Fibroblast of lung (primary cell): ENCODE data around the gene ARFGAP3. TPM values are rescaled to one million over a fixed set of nuclear protein-coding genes. Genes with fewer than 3 reads are reported as not detected.

Source experiments
- DNase-seq, 2 donors: peaks; one replicate each; pipeline versions ENCODE4 v3.0.0 to v3.0.0-alpha.2; 2010; ENCODE audit warnings: low read depth in 2 of 2
- H2AFZ ChIP-seq: 2 replicates; pipeline ENCODE4 v1.5.1; 2012; ENCODE audit warnings: low read length, control low read depth, inconsistent platforms
- H3K27ac ChIP-seq: 2 replicates; pipeline ENCODE4 v1.5.1; 2011; ENCODE audit warnings: low read length, control low read depth; ENCODE audit not compliant: insufficient read depth
- H3K27me3 ChIP-seq: 2 replicates; pipeline ENCODE4 v1.5.1; 2011; ENCODE audit warnings: mild to moderate bottlenecking, low read length; ENCODE audit not compliant: control insufficient read depth, insufficient read depth
- H3K36me3 ChIP-seq: 2 replicates; pipeline ENCODE4 v1.5.1; 2011; ENCODE audit warnings: low read length; ENCODE audit not compliant: control insufficient read depth, insufficient read depth
- H3K4me1 ChIP-seq: 2 replicates; pipeline ENCODE4 v1.5.1; 2011; ENCODE audit warnings: low read length; ENCODE audit not compliant: control insufficient read depth, insufficient read depth; ENCODE audit errors: extremely low read depth
- H3K4me2 ChIP-seq: 2 replicates; pipeline ENCODE4 v1.5.1; 2011; ENCODE audit warnings: low read length, control low read depth; ENCODE audit not compliant: insufficient read depth; ENCODE audit errors: extremely low read depth
- H3K4me3 ChIP-seq, 4 experiments: fragments of 200-600 bp in 1 of 4; sonication (generic) in 1 of 4; replicated peaks in 1 of 4; 2 replicates each; pipeline ENCODE4 v1.5.1; 2011 to 2016; ENCODE audit warnings: low read length in 4 of 4, low read depth in 3 of 4, mild to moderate bottlenecking in 3 of 4, control low read depth in 2 of 4, inconsistent platforms in 1 of 4, mixed read lengths in 1 of 4; ENCODE audit not compliant: insufficient read depth in 1 of 4; ENCODE audit errors: control extremely low read depth in 1 of 4
- H3K79me2 ChIP-seq: 2 replicates; pipeline ENCODE4 v1.5.1; 2012; ENCODE audit warnings: mild to moderate bottlenecking, low read length, inconsistent platforms; ENCODE audit not compliant: control insufficient read depth, insufficient read depth
- H3K9ac ChIP-seq: 2 replicates; pipeline ENCODE4 v1.5.1; 2011; ENCODE audit warnings: mild to moderate bottlenecking, low read length, control low read depth; ENCODE audit not compliant: insufficient read depth
- H3K9me3 ChIP-seq: 2 replicates; pipeline ENCODE4 v1.5.1; 2012; ENCODE audit warnings: low read depth, low read length; ENCODE audit not compliant: control insufficient read depth, insufficient read depth
- H4K20me1 ChIP-seq: 2 replicates; pipeline ENCODE4 v1.5.1; 2011; ENCODE audit warnings: low read length; ENCODE audit not compliant: control insufficient read depth, insufficient read depth; ENCODE audit errors: extremely low read depth
- EZH2 ChIP-seq: IDR thresholded peaks from 2 replicates; pipeline ENCODE4 v1.5.1; 2012; ENCODE audit warnings: low read length, control low read depth, mild to moderate bottlenecking; ENCODE audit errors: missing control alignments
- polyA plus RNA-seq, 2 donors: library from polyadenylated mRNA; depleted of rRNA in 1 of 2; stranded (reverse) in 1 of 2; unstranded in 1 of 2; fragments of >200 nt; gene quantifications; 2 replicates each; pipeline ENCODE4 v1.2.1, GENCODE V29; 2011 to 2012; ENCODE audit warnings: missing spikeins in 1 of 2
- total RNA-seq: library from RNA; depleted of rRNA; stranded (reverse); fragments of >200 nt; gene quantifications from 2 replicates; pipeline ENCODE4 v1.2.1, GENCODE V29; 2014
- TF ChIP-seq, protein P1 (sequence below), 2 donors: IDR thresholded peaks in 1 of 2; conservative IDR thresholded peaks in 1 of 2; 1 replicate in 1 of 2; 2 replicates in 1 of 2; pipeline ENCODE4 v1.5.1; 2011 to 2012; ENCODE audit warnings: low read length in 2 of 2, control low read depth in 1 of 2, inconsistent platforms in 1 of 2, low read depth in 1 of 2, mild to moderate bottlenecking in 1 of 2

Gene ARFGAP3
- total and polyA plus RNA-seq, 2 donors (not counting 1 experiment from before 2014, with no cell fraction given): 62.1 to 74.1 TPM

DNA sequence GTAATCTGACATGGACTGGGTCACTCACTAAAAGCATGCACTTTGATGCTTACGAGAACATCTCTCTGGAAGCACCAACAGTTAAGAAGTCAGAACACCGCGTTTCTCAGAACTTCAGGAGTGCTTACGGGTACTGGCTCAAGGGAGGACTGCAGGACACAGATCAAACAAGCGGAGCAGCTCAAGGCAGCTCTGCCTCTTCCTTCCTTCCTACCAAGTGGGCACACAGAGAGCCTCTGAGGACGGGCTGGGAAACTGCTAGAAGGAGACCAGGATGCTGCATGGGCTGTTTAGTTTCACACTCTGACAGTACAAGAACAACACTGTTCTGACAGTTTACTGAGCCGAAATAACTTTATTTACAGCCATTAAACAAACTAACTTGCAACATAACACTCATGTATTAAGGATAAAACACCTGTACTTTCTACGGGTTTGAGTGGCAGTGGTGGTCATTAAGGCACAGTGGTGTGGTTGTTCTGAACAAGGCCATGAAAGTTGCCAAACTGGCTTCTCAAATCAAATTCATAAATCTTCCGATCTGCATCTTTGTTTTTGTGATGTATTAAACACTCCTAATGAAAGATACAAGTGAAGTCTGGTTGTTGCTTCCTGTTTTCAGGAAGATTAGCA, 37.5 kb downstream of the ARFGAP3 start:
- peaks cover 13% of the 10 kb centered on the region for H3K36me3 ChIP-seq
- TF ChIP-seq, protein P1, sequence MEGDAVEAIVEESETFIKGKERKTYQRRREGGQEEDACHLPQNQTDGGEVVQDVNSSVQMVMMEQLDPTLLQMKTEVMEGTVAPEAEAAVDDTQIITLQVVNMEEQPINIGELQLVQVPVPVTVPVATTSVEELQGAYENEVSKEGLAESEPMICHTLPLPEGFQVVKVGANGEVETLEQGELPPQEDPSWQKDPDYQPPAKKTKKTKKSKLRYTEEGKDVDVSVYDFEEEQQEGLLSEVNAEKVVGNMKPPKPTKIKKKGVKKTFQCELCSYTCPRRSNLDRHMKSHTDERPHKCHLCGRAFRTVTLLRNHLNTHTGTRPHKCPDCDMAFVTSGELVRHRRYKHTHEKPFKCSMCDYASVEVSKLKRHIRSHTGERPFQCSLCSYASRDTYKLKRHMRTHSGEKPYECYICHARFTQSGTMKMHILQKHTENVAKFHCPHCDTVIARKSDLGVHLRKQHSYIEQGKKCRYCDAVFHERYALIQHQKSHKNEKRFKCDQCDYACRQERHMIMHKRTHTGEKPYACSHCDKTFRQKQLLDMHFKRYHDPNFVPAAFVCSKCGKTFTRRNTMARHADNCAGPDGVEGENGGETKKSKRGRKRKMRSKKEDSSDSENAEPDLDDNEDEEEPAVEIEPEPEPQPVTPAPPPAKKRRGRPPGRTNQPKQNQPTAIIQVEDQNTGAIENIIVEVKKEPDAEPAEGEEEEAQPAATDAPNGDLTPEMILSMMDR (conservative IDR thresholded peaks at IDR 0.05 in 1 of 2, IDR thresholded peaks at IDR 0.05 in 1 of 2; ENCODE audit: low read depth in 1 of 2, low read length in 2 of 2): peak in 1 of 2 donors; percentile 2
- TF ChIP-seq EZH2: no peak
- no peak overlapping the region for H3K9ac ChIP-seq
- no peaks in the 10 kb centered on the region for H3K27me3 ChIP-seq
- no peak overlapping the region for H3K4me2 ChIP-seq
- H3K27ac ChIP-seq: no peak overlapping the region
- H3K9me3 ChIP-seq: no peaks in the 10 kb centered on the region
- no peak overlapping the region for H3K4me3 ChIP-seq
- peaks cover 10% of the 10 kb centered on the region for H3K4me1 ChIP-seq
- H2AFZ ChIP-seq: no peak overlapping the region
- H3K79me2 ChIP-seq: no peaks in the 10 kb centered on the region
- no peaks in the 10 kb centered on the region for H4K20me1 ChIP-seq
- DNase-seq: no peak

DNA sequence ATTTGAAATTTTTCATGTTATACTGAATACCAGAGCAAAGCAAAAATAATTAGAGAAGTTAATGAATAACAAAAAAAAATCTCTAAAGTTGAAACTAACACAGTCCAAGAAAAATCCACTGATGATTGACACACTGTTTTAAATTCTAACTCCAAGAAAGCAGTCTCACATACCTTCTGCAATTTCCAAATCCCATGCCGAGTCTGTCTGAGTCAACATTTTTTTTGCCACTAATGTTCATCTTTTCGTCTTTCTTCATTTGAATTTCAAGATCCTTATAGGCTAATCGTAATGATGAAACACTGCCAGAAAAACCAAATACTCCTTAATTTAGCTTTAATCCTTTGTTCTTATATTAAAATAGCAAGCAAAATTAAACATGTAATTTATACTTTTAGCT, 39.5 kb downstream of the ARFGAP3 start:
- Histone ChIP-seq H3K27ac (no peak overlapping the region), H3K4me2 (no peak overlapping the region), H3K9me3 (no peaks in the 10 kb centered on the region), H2AFZ (no peak overlapping the region), H3K4me3 (no peak overlapping the region), H3K27me3 (no peaks in the 10 kb centered on the region), H3K36me3 (peaks cover 9% of the 10 kb centered on the region), H3K4me1 (peaks cover 10% of the 10 kb centered on the region), H4K20me1 (no peaks in the 10 kb centered on the region), H3K9ac (no peak overlapping the region), H3K79me2 (no peaks in the 10 kb centered on the region)
- no peak for TF ChIP-seq EZH2
- TF ChIP-seq, protein P1 (conservative IDR thresholded peaks at IDR 0.05 in 1 of 2, IDR thresholded peaks at IDR 0.05 in 1 of 2; ENCODE audit: low read depth in 1 of 2, low read length in 2 of 2): no peak
- no peak for DNase-seq

DNA sequence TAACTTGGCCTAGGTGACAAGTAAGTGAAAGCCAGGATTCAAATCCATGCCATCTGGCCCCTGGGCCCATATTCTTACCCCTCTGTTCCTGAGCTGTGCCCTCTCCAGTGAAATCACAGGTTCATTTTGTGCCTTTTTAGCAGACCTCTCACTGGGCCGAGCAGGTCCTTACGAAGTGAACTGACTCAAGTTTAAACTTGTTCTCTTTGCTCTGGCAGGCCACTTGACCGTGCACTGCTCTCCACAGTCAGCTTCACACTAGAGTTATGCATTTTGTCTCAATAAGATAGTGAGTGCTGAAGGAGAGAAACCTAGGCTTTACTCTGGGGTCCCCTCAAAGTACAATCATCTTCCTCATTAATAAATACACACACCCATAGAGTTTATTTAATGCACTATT, 40.7 kb downstream of the ARFGAP3 start:
- H3K4me2 ChIP-seq: no peak overlapping the region
- TF ChIP-seq, protein P1 (conservative IDR thresholded peaks at IDR 0.05 in 1 of 2, IDR thresholded peaks at IDR 0.05 in 1 of 2; ENCODE audit: low read depth in 1 of 2, low read length in 2 of 2): no peak
- no peak for TF ChIP-seq EZH2
- H3K27ac ChIP-seq: no peak overlapping the region
- DNase-seq: no peak
- H3K27me3 ChIP-seq: no peaks in the 10 kb centered on the region
- no peaks in the 10 kb centered on the region for H3K9me3 ChIP-seq
- peaks cover 8% of the 10 kb centered on the region for H3K36me3 ChIP-seq
- no peak overlapping the region for H3K9ac ChIP-seq
- no peaks in the 10 kb centered on the region for H4K20me1 ChIP-seq
- peaks cover 10% of the 10 kb centered on the region for H3K4me1 ChIP-seq
- H3K79me2 ChIP-seq: no peaks in the 10 kb centered on the region
- no peak overlapping the region for H3K4me3 ChIP-seq
- H2AFZ ChIP-seq: no peak overlapping the region
